ENCODE data around the gene IL1R1.
A peak's percentile ranks its signal among the peaks of the same experiment; 100 is the strongest.

IL1R1 gene

DNA sequence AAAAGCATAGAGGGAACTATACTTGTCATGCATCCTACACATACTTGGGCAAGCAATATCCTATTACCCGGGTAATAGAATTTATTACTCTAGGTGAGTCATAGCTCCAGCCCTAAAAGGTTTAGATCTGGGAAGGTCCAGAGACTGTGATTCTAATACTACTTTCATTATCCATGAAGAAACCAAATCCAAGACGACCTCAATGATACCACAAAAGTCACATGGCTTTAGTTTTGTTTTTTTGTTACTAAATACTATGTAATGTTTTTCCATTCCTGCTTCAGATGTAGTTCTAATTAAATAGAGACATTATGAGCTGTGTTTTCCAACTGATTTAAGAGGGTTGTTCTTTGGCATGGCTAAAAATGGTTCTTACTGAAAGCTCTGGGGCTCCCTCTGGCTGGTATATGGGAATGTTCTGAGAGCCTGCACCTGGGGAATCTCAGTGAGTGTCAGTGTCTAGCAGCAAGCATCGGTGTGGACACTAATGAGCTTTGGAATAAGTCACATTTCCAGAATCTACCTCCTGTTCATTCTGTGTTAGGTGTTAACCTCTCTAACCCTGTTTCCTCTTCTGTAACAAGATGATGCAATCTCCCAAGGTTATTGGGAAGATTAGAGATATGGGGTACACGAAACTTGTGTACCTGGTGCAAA lies 23.8 kb downstream of the IL1R1 start:
- intact Hi-C loops (cut with DNase I), result loop anchor here (2.0 kb wide), 1 partner anchor 146 kb away; no protein-coding TSS in a partner anchor
- DNase-seq, result no peak

DNA sequence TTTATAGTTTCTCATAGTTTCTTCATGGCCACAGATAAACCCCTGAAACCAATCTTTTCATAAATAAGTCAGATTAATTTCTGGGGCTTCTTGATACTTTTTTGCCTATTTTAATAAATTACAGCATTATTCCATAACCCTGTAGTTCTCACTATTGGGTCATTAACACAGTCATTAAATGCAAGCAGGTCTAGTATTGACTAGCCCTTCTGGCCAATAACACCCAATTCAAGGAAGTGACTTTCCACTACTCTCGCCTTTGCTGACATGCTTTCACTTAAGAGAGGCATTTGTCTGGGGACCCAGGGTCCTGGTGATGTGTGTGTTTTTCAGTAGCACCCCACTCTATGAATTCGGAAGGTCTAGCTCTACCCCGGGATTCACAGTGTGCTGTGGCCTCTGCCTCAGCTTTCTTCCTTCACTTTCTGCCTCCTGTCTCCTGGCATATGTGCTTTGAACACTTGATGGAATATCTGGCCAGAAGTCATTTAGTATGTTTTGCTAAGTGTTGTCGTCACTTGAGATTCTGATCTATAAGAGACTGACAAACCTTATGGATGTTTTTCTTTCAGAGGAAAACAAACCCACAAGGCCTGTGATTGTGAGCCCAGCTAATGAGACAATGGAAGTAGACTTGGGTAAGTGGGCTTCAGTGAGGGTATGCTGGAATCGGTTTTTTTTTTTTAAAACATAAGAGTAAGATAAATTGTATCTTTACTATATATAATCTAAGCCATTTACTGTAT lies 25.7 kb downstream of the IL1R1 start:
- DNase-seq, result no peak
- intact Hi-C loops (cut with DNase I), result no loop called here

- intact Hi-C loops (cut with DNase I), result no loop called here
- no peak for DNase-seq
Observed at GRCh38 chr2:102171946-102172345, 29.4 kb downstream of the IL1R1 start.

DNA sequence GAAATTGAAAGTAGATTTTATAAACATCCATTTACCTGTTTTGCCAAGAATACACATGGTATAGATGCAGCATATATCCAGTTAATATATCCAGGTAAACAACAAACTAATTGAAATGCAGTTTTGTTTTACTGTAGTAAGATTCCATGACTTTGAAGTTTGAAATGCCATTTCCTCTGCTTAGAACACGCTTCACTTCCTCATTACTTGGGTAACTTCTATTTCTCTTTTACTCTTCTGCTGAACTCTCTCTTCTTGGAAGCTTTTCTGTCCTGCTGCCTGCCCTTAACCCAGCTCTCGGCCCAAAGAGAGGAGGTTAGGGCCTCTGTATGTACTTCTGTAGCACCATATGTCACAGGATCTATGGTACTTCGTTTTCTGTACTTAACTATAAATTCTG lies 30.2 kb downstream of the IL1R1 start:
- DNase-seq, result no peak
- intact Hi-C loops (cut with DNase I), result no loop called here

GRCh38 chr2:102176172-102176571 lies 33.6 kb downstream of the IL1R1 start:
- no peak for DNase-seq
- intact Hi-C loops (cut with DNase I), result no loop called here

DNA sequence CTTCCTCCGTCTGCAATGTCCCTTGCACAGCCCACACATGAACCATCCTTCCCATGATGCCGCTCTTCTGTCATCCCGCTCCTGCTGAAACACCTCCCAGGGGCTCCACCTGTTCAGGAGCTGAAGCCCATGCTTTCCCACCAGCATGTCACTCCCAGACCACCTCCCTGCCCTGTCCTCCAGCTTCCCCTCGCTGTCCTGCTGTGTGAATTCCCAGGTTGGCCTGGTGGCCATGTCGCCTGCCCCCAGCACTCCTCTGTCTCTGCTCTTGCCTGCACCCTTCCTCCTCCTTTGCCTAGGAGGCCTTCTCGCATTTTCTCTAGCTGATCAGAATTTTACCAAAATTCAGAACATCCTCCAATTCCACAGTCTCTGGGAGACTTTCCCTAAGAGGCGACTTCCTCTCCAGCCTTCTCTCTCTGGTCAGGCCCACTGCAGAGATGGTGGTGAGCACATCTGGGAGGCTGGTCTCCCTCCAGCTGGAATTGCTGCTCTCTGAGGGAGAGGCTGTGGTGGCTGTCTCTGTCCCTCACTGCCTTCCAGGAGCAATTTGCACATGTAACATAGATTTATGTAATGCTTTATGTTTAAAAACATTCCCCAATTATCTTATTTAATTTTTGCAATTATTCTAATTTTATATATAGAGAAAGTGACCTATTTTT lies 35.4 kb downstream of the IL1R1 start:
- DNase-seq, result no peak
- intact Hi-C loops (cut with DNase I), result no loop called here

- intact Hi-C loops (cut with DNase I), result no loop called here
Observed at GRCh38 chr2:102179061-102179460, 36.5 kb downstream of the IL1R1 start.

DNA sequence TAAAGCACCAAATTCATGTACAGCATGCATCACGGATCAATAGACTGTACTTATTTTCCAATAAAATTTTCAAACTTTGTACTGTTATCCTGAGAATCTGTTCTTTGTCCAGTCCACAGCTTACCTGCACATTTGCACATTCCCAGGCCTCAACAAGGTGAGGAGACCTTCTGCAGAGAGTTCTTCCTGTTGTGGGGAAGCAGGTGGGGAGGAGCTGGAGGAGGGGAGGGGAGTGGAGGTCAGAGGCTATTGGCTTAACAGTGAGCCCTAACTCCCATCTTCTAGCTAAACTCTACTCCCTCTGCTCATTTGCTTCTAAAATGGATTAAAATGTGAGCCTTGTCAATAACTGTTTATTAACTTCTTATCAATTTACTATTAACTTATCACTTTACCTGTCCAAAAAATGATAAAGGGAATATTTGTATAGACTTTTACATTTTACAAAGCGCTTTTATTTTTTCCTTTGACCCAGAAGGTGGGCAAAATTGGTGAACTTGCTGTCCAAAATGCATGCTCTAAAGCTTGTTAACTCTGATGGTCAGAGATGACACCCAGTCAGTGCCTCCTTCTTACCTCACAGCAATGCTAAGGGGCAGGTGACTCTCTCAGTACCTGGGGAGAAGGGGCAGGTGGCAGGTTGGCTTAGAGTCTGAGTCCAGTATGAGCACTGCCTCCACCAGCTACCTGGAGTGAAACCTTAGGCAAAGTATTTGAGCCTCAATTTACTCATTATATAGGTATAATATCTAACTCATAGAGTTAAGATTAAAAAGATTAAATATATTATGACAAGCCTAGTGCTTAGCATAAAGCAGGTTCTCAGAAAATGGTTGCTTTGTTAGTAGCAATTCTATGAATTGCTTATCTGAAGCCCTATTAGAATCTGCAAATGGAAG lies 37.5 kb downstream of the IL1R1 start:
- DNase-seq, result no peak
- intact Hi-C loops (cut with DNase I), result no loop called here

More at GRCh38 chr2:102179061-102179460, 36.5 kb downstream of the IL1R1 start:
- no peak for DNase-seq

DNA sequence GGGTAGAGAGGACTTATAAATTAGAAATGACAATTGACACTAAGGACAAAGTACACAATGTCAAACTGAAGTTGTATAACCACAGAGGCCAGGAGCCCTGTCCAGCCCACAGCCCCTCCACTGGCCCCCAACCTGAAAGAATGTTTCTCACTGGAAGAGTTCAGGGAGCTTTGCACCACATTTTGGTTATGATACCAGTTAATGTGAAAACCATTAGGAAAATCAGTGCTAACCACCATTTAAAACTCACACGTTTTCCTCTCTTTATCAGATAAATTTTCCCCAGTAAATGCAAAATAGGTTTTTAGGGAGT lies 38.1 kb downstream of the IL1R1 start:
- no peak for DNase-seq
- intact Hi-C loops (cut with DNase I), result no loop called here

DNA sequence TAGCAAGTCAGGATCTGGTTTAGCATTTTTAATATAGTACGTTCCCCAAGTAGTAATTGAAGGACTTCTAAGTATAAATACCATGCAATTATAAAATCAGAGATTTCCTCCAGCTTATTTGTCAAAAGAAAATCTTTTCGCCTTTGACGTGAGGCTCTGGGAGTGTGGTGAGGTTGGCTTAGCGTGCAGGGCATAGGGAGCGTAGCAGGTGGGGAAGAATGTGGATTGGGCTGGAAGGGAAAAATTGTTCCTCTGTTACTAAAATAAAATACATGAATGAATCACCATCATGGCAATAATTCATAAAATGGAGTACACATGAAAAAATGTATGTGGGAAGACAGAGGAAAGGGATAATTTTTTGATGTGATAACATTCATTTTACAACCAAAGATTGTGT lies 38.8 kb downstream of the IL1R1 start:
- intact Hi-C loops (cut with DNase I), result no loop called here
- DNase-seq, result no peak

DNA sequence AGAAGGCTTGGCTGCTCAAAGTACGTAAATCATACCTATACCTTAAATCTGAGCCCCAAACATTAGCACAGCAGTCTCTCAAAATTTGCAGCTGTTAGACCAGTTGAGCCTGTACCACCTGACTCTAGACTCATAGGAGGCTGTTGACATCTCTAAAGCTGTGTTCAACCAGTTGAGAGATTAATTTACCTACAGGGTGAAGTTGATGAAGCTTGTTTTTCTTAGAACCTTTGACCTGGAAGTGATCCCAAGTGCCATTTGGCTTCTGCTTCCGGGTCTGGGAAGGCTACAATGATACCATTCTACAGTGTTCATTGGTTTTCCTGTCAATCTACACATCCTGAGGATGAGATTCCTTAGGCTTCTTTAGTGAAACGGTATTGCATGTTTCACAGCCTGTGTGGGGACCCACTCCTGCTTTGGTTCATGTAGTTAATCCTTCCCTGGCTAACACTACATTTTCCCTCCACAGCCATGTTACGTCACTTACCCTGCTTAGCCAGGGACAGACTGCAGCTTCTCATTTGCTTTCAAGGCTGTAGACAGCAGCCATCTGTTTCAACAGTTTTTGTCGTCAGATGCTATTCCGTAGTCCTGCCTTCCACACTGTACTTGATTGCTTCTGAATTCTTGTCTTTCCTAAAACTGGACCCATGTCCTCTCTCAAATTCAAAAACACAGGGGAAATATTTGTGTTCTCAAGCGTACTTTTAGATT lies 39.5 kb downstream of the IL1R1 start:
- intact Hi-C loops (cut with DNase I), result no loop called here
- no peak for DNase-seq

DNA sequence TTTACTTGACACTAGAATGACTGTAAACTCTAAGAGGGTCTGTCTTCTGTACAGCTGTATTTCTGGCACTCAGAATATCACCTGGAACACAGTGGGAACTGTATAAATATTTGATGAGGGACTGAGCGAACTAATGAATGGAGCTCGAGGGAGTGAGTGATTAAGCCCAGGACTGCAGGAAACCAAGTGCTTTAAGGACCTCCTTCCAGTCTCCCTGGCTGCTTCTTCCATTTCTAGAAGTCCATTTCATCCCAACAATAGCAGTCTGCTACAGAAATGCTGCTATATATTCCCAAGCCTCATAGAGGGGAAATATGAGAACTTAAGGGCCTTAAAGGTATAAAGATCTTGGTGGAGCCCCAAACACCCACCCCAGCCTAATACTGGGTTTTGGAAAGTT lies 41.5 kb downstream of the IL1R1 start:
- no peak for DNase-seq
- intact Hi-C loops (cut with DNase I), result no loop called here

- intact Hi-C loops (cut with DNase I), result no loop called here
- no peak for DNase-seq
Observed at GRCh38 chr2:102184568-102184967, 42.0 kb downstream of the IL1R1 start.

DNA sequence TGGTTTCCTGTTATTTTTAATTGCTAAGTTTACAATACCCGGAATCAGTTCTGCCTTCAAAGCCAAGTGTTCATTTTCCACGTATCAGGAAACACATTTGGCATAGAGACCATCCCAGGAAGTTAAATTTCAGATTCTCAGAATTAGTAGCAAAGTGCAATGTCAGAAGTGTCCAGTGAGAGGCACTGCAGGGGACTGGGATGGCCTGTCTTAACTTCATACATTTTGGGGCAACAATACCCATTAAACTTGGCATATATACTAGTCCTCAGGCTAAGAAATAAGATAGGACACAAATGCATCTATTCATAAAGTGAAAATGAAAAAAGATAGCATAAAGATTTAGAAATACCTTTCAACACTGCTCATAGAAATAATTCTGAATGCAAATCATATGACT lies 42.8 kb downstream of the IL1R1 start:
- DNase-seq, result no peak
- intact Hi-C loops (cut with DNase I), result no loop called here

GRCh38 chr2:102186791-102187495 lies 44.4 kb downstream of the IL1R1 start, which contains the start of gene IL1RL2:
Gene IL1RL2 (plus strand): TSS chr2:102187023. CDS start chr2:102187868, 845 bp downstream.
- intact Hi-C loops (cut with DNase I), result no loop called here
- peak in 7 of 10 donors; percentile 8 to 88 (median 28) for DNase-seq

- intact Hi-C loops (cut with DNase I), result no loop called here
Observed at GRCh38 chr2:102187496-102188150, 45.1 kb downstream of the IL1R1 start.

GRCh38 chr2:102190430-102191107 lies 48.0 kb downstream of the IL1R1 start:
- no peak for DNase-seq
- intact Hi-C loops (cut with DNase I), result no loop called here

More at GRCh38 chr2:102187496-102188150, 45.1 kb downstream of the IL1R1 start:
- DNase-seq, result peak; percentile 25 to 93 (median 50)

DNA sequence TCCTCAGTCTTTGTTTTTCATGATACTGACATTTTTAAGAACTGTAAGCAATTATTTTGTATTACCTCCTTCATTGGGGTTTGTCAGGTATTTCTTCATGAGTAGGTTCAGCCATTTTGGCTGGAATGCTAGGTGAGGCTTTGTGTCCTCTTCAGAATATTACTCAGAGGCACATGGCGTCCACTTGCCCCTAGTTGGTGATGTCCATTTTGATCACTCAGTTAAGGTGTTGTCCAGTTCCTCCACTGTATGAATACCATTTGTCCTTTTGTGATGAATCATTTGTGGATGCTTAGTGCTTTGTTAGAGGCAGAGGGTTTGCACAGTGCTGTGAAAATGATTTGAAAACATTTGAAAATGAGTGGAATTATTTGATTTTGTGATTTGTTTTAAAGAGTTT lies 49.0 kb downstream of the IL1R1 start:
- DNase-seq, result no peak
- intact Hi-C loops (cut with DNase I), result no loop called here

Data from posterior cingulate gyrus (tissue), 11 donors.